HUES6 (cell line): ENCODE data around the gene STRAP.

Source experiments
- H3K27ac ChIP-seq: 2 replicates; pipeline ENCODE4 v1.7.0; 2013; ENCODE audit warnings: low read depth, mild to moderate bottlenecking, low read length, inconsistent platforms
- H3K27me3 ChIP-seq: 2 replicates; pipeline ENCODE4 v1.6.1; 2013; ENCODE audit warnings: low read length; ENCODE audit not compliant: control insufficient read depth, insufficient read depth
- H3K36me3 ChIP-seq: 2 replicates; pipeline ENCODE4 v1.6.1; 2013; ENCODE audit warnings: low read length; ENCODE audit not compliant: control insufficient read depth, insufficient read depth
- H3K4me1 ChIP-seq: 2 replicates; pipeline ENCODE4 v1.6.1; 2013; ENCODE audit warnings: low read length; ENCODE audit not compliant: control insufficient read depth, insufficient read depth
- H3K4me3 ChIP-seq: 2 replicates; pipeline ENCODE4 v1.5.1; 2013; ENCODE audit warnings: low read depth, low read length
- H3K9ac ChIP-seq: one replicate; pipeline ENCODE4 v1.6.1; 2013; ENCODE audit warnings: mild to moderate bottlenecking, low read length
- H3K9me3 ChIP-seq: 2 replicates; pipeline ENCODE4 v1.6.1; 2013; ENCODE audit warnings: low read depth, low read length; ENCODE audit not compliant: control insufficient read depth, insufficient read depth

The STRAP gene

GRCh38 chr12:15852383-15852782, 29.8 kb upstream of the STRAP start:
- Histone ChIP-seq H3K27ac (no peak overlapping the region), H3K36me3 (no peaks in the 10 kb centered on the region), H3K9ac (no peak overlapping the region)

GRCh38 chr12:15853877-15854276, 28.3 kb upstream of the STRAP start:
- H3K9ac ChIP-seq, result no peak overlapping the region
- no peaks in the 10 kb centered on the region for H3K27me3 ChIP-seq
- no peaks in the 10 kb centered on the region for H3K4me1 ChIP-seq
- H3K9me3 ChIP-seq, result no peaks in the 10 kb centered on the region
- H3K27ac ChIP-seq, result no peak overlapping the region
- no peaks in the 10 kb centered on the region for H3K36me3 ChIP-seq
- no peak overlapping the region for H3K4me3 ChIP-seq

More at GRCh38 chr12:15852383-15852782, 29.8 kb upstream of the STRAP start:
- Histone ChIP-seq H3K4me3 (no peak overlapping the region), H3K4me1 (no peaks in the 10 kb centered on the region), H3K27me3 (no peaks in the 10 kb centered on the region), H3K9me3 (no peaks in the 10 kb centered on the region)

- H3K27ac ChIP-seq, result no peak overlapping the region
- no peaks in the 10 kb centered on the region for H3K9me3 ChIP-seq
- H3K9ac ChIP-seq, result no peak overlapping the region
- no peak overlapping the region for H3K4me3 ChIP-seq
- no peaks in the 10 kb centered on the region for H3K4me1 ChIP-seq
- no peaks in the 10 kb centered on the region for H3K36me3 ChIP-seq
- H3K27me3 ChIP-seq, result no peaks in the 10 kb centered on the region
Observed at GRCh38 chr12:15854916-15855315, 27.3 kb upstream of the STRAP start.

GRCh38 chr12:15855646-15856045, 26.5 kb upstream of the STRAP start:
- Histone ChIP-seq H3K27ac (no peak overlapping the region), H3K27me3 (no peaks in the 10 kb centered on the region), H3K9me3 (no peaks in the 10 kb centered on the region), H3K9ac (no peak overlapping the region), H3K4me1 (no peaks in the 10 kb centered on the region), H3K4me3 (no peak overlapping the region), H3K36me3 (no peaks in the 10 kb centered on the region)

DNA sequence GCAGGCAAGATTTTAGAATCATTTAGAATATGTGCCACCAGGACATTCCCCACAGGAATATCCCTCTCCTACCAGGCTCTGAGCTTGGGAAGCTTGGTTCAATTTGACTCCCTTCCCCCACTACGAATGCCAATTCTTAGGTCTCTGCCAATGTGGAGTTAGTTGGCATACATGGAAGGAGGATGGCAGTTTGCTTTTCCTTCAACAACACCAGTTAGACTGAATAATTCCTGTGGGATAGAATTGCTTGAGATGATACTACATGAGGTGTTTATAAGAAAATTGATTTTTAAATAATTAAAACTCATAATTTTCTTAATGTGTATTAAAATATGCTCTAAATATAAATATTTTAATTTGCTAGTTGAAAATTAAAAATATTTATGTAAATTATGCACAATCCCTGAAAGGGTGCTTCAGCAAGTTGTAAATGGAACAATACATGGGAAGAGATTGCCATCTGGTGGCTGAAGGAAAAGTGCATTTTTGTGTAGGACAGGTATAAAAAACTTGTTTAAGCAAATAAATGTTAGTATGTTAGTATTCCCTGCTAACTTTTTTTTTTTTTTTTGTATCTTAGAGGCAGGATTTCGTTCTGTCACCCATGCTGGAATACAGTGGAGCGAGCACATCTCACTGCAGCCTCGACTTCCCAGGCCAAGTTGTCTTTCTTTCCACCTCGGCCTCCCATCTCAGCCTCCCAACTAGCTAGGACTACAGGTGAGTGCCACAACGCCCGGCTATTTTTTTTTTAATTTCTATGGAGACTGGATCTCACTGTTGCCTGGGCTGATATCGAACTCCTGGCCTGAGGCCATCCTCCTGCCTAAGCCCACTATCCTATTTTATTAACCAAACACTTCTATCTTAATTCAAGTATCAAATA, 25.8 kb upstream of the STRAP start:
- Histone ChIP-seq H3K27me3 (no peaks in the 10 kb centered on the region), H3K9me3 (no peaks in the 10 kb centered on the region), H3K4me1 (no peaks in the 10 kb centered on the region), H3K36me3 (no peaks in the 10 kb centered on the region), H3K9ac (no peak overlapping the region), H3K27ac (no peak overlapping the region), H3K4me3 (no peak overlapping the region)

DNA sequence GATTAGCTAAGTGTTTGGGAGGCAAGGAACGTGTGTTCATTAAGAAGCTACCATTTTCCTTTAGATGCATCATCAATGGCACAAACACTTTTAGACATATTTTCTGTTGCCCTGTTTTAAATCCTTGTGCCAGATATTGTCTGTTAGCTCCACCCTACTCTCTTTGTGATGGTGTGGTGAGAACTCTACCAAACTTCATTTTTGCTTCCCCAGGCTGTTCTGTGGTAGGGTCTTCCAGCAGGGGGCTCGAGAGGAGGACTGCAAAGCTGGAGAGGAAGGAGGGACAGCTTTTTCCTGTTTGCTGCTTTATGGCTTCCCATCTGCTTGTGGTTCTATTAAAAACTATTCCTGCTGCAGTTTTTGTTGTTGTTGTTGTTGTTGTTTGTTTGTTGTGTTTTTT, 23.8 kb upstream of the STRAP start:
- Histone ChIP-seq H3K9ac (no peak overlapping the region), H3K4me1 (peaks cover 7% of the 10 kb centered on the region), H3K9me3 (no peaks in the 10 kb centered on the region), H3K27me3 (no peaks in the 10 kb centered on the region), H3K4me3 (no peak overlapping the region), H3K27ac (no peak overlapping the region), H3K36me3 (no peaks in the 10 kb centered on the region)

DNA sequence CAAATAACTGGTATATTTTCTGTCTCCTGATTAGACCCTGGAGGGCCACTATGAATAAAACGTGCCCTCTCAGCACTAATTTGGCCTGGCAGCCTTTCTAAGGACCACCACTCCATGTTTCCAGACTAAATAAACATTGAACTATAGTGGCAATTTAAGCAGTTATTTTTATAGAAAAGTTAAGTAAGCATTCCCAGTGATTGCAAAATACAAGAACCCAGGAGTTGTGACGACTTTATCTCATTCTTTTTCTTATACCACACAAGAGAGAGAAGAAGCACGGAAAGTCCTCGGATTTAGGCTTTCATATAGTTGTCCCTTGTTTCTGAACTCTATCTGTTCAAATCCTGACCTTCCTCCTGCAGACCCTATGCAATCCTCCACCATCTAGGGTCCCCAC, 23.1 kb upstream of the STRAP start:
- Histone ChIP-seq H3K4me1 (peaks cover 14% of the 10 kb centered on the region), H3K27ac (no peak overlapping the region), H3K9me3 (no peaks in the 10 kb centered on the region), H3K36me3 (no peaks in the 10 kb centered on the region), H3K27me3 (no peaks in the 10 kb centered on the region), H3K4me3 (no peak overlapping the region), H3K9ac (no peak overlapping the region)

DNA sequence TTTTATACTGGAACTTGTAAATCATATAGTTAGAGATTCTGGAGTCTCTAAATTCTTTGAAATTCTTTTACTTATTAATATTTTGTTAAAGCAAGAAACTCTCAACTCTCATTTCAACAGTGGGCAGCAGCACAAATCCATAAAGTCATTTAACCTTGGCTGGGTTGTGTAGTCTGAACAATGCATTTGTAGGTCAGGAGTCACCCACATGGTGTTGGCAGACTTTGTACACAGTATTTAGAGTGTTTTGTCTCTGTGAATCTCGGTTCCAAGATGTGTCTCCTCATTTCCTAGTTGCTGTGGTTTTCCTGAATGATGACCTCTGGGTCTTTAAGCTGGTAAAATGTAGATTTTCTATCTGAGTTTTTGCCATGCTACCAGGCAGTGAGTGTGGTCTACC, 20.8 kb upstream of the STRAP start:
- H3K27me3 ChIP-seq, result no peaks in the 10 kb centered on the region
- H3K27ac ChIP-seq, result no peak overlapping the region
- no peak overlapping the region for H3K4me3 ChIP-seq
- H3K4me1 ChIP-seq, result peaks cover 14% of the 10 kb centered on the region
- no peaks in the 10 kb centered on the region for H3K36me3 ChIP-seq
- no peak overlapping the region for H3K9ac ChIP-seq
- H3K9me3 ChIP-seq, result no peaks in the 10 kb centered on the region

GRCh38 chr12:15862840-15863239, 19.3 kb upstream of the STRAP start:
- H3K4me3 ChIP-seq, result no peak overlapping the region
- H3K27ac ChIP-seq, result no peak overlapping the region
- no peaks in the 10 kb centered on the region for H3K36me3 ChIP-seq
- no peaks in the 10 kb centered on the region for H3K27me3 ChIP-seq
- H3K9me3 ChIP-seq, result no peaks in the 10 kb centered on the region
- no peak overlapping the region for H3K9ac ChIP-seq
- H3K4me1 ChIP-seq, result peaks cover 14% of the 10 kb centered on the region

GRCh38 chr12:15863372-15863771, 18.8 kb upstream of the STRAP start:
- H3K4me3 ChIP-seq, result no peak overlapping the region

DNA sequence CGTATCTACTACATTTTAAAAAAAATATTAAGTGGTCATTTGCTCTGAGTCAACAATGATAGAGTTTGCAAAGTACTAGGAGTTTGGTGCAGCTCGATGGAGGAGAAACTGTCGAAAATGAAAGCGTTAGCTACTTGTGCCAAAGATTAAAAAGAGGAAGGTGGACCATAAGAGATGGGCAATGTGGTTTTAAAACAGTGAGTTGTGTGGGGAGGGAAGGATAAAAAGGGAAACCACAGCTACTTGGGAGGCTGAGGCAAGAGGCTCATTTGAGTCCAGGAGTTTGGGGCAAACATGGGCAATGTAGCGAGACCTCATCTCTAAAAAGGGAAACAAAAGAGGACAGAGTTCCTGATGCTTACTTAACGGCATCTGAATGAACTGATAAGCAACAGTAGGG, 18.2 kb upstream of the STRAP start:
- no peaks in the 10 kb centered on the region for H3K36me3 ChIP-seq
- H3K27me3 ChIP-seq, result no peaks in the 10 kb centered on the region
- H3K9ac ChIP-seq, result no peak overlapping the region
- H3K4me1 ChIP-seq, result peaks cover 14% of the 10 kb centered on the region
- no peak overlapping the region for H3K27ac ChIP-seq
- H3K9me3 ChIP-seq, result no peaks in the 10 kb centered on the region
- no peak overlapping the region for H3K4me3 ChIP-seq

More at GRCh38 chr12:15863372-15863771, 18.8 kb upstream of the STRAP start:
- peaks cover 14% of the 10 kb centered on the region for H3K4me1 ChIP-seq
- H3K9ac ChIP-seq, result no peak overlapping the region
- H3K9me3 ChIP-seq, result no peaks in the 10 kb centered on the region
- no peaks in the 10 kb centered on the region for H3K36me3 ChIP-seq
- H3K27me3 ChIP-seq, result no peaks in the 10 kb centered on the region
- H3K27ac ChIP-seq, result no peak overlapping the region
